Neural crest cell (in vitro differentiated cells): ENCODE data around the gene YY1AP1. TPM values are rescaled to one million over a fixed set of nuclear protein-coding genes. Genes with fewer than 3 reads are reported as not detected.
"Not testable (repeated sequence)": the region's sequence is repeated elsewhere in the genome, so short reads cannot be mapped to it uniquely, and the experiment has no call there.

Source experiments
- DNase-seq: peaks from one replicate; pipeline ENCODE4 v3.0.0; 2021; ENCODE audit warnings: low read depth, mixed read lengths, low spot score
- H3K27ac Mint-ChIP-seq: one replicate; pipeline ENCODE4 v1.8.0; 2021; ENCODE audit warnings: mild to moderate bottlenecking, mixed read lengths; ENCODE audit not compliant: unreplicated experiment
- H3K27me3 Mint-ChIP-seq: 2 replicates; pipeline ENCODE4 v1.8.0; 2021; ENCODE audit warnings: low read depth, mild to moderate bottlenecking, mixed read lengths
- H3K36me3 Mint-ChIP-seq: 2 replicates; pipeline ENCODE4 v1.8.0; 2021; ENCODE audit warnings: low read depth, mild to moderate bottlenecking, mixed read lengths
- H3K4me1 Mint-ChIP-seq: 2 replicates; pipeline ENCODE4 v1.8.0; 2021; ENCODE audit warnings: mixed read lengths
- H3K4me3 Mint-ChIP-seq: one replicate; pipeline ENCODE4 v1.8.0; 2021; ENCODE audit warnings: mild to moderate bottlenecking, mixed read lengths
- H3K9me3 Mint-ChIP-seq: 2 replicates; pipeline ENCODE4 v1.8.0; 2021; ENCODE audit warnings: mixed read lengths
- CTCF ChIP-seq: fragments of 200-600 bp; sonication (generic); conservative IDR thresholded peaks from 2 replicates; pipeline ENCODE4 v1.5.0; 2021; ENCODE audit warnings: antibody characterized with exemption, mild to moderate bottlenecking
- total RNA-seq: library from RNA; stranded (reverse); gene quantifications from 2 replicates; pipeline ENCODE4 v1.2.1, GENCODE V29; 2021

YY1AP1 gene
- total RNA-seq, 1 donor from 2014 or later = 54.5 TPM

- Mint-ChIP-seq H3K4me1 (no peaks in the 10 kb centered on the region), H3K4me3 (no peak overlapping the region), H3K27ac (no peak overlapping the region), H3K36me3 (peaks cover 6% of the 10 kb centered on the region), H3K9me3 (peaks cover 10% of the 10 kb centered on the region), H3K27me3 (peaks cover 8% of the 10 kb centered on the region)
- no peak for DNase-seq
- no peak for TF ChIP-seq CTCF
Measured at GRCh38 chr1:155623357-155623756, 65.2 kb downstream of the YY1AP1 start.

- Mint-ChIP-seq H3K4me1 (no peaks in the 10 kb centered on the region), H3K9me3 (peaks cover 10% of the 10 kb centered on the region), H3K27ac (no peak overlapping the region), H3K27me3 (peaks cover 8% of the 10 kb centered on the region), H3K4me3 (no peak overlapping the region), H3K36me3 (peaks cover 6% of the 10 kb centered on the region)
- DNase-seq = no peak
- TF ChIP-seq CTCF = no peak
Measured at GRCh38 chr1:155622191-155622590, 66.4 kb downstream of the YY1AP1 start.

GRCh38 chr1:155613226-155613625, 75.3 kb downstream of the YY1AP1 start:
- not testable (repeated sequence) for H3K4me1 Mint-ChIP-seq, DNase-seq, H3K27ac Mint-ChIP-seq, H3K27me3 Mint-ChIP-seq, H3K9me3 Mint-ChIP-seq, H3K36me3 Mint-ChIP-seq
- peak overlapping the region; percentile 82 for H3K4me3 Mint-ChIP-seq

- H3K4me3 Mint-ChIP-seq = peak overlapping the region; percentile 89
- H3K27me3 Mint-ChIP-seq, DNase-seq, H3K27ac Mint-ChIP-seq, H3K9me3 Mint-ChIP-seq, H3K4me1 Mint-ChIP-seq, H3K36me3 Mint-ChIP-seq: not testable (repeated sequence)
Measured at GRCh38 chr1:155610257-155610647, 78.3 kb downstream of the YY1AP1 start.

GRCh38 chr1:155609515-155610256, 78.9 kb downstream of the YY1AP1 start, which contains the start of gene MSTO1:
MSTO1 (plus strand) TSS chr1:155610218; CDS start chr1:155610249, 31 bp downstream.
- H3K27me3 Mint-ChIP-seq = no peaks in the 10 kb centered on the region
- no peak for TF ChIP-seq CTCF
- DNase-seq = peak; percentile 92
- H3K27ac Mint-ChIP-seq = no peak within 1 kb of the TSS
- peaks cover 7% of the 10 kb centered on the region for H3K4me1 Mint-ChIP-seq
- no peaks in the 10 kb centered on the region for H3K9me3 Mint-ChIP-seq
- peaks cover 2% of the 10 kb centered on the region for H3K36me3 Mint-ChIP-seq
- peak within 1 kb of the TSS; percentile 89 for H3K4me3 Mint-ChIP-seq

Other genes starting within 250 kb of the YY1AP1 start
- 35.4 and 37.0 TPM in 2 replicates for gene ASH1L, start 126.0 kb downstream of the YY1AP1 start, total RNA-seq
- gene MSTO1, start 78.6 kb downstream of the YY1AP1 start, total RNA-seq = 82.4 and 92.4 TPM in 2 replicates
- 113 and 114 TPM in 2 replicates for gene DAP3, start 317 bp upstream of the YY1AP1 start, total RNA-seq
- gene GON4L, start 168.4 kb upstream of the YY1AP1 start, total RNA-seq = 58.4 and 59.5 TPM in 2 replicates
- gene SYT11, start 170.8 kb upstream of the YY1AP1 start, total RNA-seq = 19.8 and 20.0 TPM in 2 replicates
- 34.5 and 35.3 TPM in 2 replicates for gene RIT1, start 222.6 kb upstream of the YY1AP1 start, total RNA-seq
- 69.9 and 71.2 TPM in 2 replicates for gene KHDC4, start 245.6 kb upstream of the YY1AP1 start, total RNA-seq